Subcutaneous adipose tissue (tissue), 4 donors: ENCODE data around the gene DDX43. TPM values are rescaled to one million over a fixed set of nuclear protein-coding genes. Genes with fewer than 3 reads are reported as not detected.

Source experiments
- total RNA-seq, 4 donors: library from RNA; depleted of rRNA; stranded (reverse); fragments of >200 nt; gene quantifications; one replicate each; pipeline ENCODE4 v1.1.0, GENCODE V29; 2016
- TF ChIP-seq, protein P1 (sequence below): fragments of 450-650 bp; IDR thresholded peaks from one replicate; pipeline ENCODE4 v1.5.1; 2016; ENCODE audit warnings: low read depth, mild to moderate bottlenecking, control low read depth, antibody characterized with exemption, moderate library complexity

DDX43 gene
- total RNA-seq, 4 donors from 2014 or later: 0.98 to 3.2 (median 2.2) TPM

DNA sequence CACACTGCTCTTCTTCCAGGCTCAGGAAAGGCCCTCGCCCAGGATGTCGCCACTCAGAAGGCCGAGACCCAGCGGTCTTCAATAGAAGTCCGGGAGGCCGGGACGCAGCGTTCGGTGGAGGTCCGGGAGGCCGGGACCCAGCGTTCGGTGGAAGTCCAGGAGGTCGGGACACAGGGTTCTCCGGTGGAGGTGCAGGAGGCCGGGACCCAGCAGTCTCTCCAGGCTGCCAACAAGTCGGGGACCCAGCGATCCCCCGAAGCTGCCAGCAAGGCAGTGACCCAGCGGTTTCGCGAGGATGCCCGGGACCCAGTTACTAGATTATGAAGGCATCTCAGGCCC lies 31.1 kb upstream of the DDX43 start:
- TF ChIP-seq, protein P1, sequence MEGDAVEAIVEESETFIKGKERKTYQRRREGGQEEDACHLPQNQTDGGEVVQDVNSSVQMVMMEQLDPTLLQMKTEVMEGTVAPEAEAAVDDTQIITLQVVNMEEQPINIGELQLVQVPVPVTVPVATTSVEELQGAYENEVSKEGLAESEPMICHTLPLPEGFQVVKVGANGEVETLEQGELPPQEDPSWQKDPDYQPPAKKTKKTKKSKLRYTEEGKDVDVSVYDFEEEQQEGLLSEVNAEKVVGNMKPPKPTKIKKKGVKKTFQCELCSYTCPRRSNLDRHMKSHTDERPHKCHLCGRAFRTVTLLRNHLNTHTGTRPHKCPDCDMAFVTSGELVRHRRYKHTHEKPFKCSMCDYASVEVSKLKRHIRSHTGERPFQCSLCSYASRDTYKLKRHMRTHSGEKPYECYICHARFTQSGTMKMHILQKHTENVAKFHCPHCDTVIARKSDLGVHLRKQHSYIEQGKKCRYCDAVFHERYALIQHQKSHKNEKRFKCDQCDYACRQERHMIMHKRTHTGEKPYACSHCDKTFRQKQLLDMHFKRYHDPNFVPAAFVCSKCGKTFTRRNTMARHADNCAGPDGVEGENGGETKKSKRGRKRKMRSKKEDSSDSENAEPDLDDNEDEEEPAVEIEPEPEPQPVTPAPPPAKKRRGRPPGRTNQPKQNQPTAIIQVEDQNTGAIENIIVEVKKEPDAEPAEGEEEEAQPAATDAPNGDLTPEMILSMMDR: no peak

DNA sequence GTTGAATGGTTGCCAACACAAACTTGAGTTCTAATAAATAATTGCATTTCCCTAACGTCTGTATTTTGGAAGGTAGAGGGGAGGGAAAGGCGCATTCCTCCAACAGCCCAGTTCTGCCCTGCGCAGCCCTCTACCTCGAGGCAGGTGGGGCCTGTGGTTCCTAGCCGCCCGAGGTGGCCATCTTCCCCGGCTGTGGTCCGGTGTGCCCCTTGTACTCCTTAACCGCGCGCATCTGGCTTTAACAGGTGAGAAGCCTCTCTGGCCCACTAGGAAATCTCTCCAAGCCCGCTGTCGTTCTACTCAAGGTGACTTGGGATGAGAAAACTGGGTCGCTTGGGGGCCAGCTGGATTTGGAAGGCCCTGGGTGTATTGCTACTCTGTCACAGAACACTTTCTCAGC lies 30.5 kb upstream of the DDX43 start:
- TF ChIP-seq, protein P1: no peak

DNA sequence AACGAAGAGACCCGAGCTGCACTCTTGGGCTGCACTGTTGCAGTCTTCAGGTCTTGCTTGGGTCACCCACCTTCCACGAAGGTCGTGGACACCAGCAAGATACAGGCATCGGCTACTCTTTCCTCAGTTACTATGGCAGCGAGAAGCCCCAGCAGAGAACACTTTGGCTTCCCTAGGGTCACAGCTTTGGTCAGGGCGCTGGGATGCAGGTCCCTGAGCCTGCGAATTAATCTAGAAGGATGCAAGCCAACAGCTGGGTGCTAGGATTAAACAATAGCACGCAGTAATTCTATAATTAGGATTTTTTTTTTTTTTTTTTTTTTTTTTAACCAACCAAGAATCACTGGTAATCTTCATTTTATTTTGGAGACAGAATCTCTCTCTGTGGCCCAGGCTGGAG lies 30.1 kb upstream of the DDX43 start:
- TF ChIP-seq, protein P1: no peak

DNA sequence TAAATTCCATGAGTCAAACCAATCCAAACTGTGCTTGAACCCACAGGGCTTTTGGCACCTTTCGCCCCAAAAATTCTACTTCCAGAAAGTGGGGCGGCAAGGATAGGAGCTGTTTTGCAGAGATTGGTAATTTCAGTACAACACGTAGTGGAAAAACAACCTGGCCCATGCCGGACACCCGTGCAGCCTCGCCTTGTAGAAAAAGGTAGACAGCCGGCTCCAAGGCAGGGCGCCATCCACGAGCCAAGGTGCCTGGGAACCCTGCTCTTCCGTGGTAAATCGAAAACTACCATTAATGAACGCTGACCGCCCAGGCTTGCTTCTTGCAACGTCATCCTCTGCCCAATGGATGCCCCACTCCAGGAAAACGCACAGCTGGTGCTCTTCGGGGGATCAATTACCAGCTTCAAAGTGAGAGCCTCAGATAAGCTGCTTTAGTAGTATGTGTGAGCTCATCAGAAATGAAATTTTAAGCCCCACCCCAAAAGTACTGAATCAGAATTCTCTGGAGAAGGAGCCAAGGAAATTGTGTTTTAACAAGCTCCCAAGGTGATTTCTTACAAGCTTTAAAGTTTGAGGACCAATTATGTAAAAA lies 26.8 kb upstream of the DDX43 start:
- TF ChIP-seq, protein P1: no peak

DNA sequence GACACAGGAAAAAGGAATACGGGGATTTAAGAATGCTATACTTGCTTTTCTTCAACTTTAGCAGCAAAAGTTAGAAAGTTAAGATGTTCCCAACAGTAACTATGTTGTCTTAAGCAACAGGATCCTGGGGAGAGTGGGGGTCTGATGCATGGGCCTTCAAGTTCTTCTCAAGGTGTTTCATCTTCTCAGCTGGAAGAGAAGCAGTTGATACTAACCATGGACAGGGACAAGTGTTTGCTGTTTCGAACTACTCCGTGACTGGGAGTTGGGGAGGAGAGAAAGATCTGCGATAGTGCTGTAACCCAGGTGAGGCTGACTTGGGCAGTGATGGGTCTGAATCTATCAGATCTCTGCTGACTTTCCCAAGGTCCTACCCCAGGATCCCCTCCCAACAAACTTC lies 26.0 kb upstream of the DDX43 start:
- TF ChIP-seq, protein P1: no peak

DNA sequence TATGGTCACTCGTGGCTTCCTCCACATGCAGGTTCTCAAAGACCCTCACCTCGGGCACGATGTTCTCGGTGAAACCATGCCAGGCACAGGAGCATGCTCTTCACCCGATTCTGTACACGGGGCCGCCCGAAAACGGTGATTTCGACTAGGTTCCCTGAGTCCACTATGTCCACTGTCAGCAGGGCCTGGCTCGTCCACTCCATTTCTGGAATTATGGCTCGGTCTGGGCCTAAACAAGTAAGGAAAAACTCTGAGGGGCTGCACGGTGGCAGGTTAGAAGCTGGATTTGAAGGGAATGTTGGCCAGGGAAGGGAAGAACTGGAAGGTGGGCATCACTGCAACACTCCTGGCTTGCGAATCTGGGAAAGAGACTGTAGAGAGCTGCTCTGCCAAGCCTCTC lies 25.5 kb upstream of the DDX43 start:
- TF ChIP-seq, protein P1: no peak

DNA sequence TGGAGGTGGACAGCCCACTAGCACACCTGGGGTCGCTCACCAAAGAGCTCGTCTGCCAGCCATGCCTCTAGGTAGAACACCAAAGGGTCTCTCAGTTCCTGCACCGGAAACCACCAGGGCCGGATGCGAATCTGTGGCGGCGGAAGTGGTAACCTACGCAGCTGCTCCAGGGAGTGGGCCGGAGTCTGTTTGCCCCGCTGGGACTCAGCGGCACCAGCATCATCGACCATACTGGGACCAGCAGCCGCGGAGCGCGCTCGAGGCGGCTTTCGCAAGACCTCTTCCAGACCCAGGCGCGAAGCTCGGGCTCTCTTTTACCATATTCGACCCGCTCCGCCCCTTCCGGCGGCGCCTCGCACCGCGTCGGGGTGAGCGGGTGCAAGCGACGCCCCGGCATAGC lies 25.1 kb upstream of the DDX43 start, which contains the start of gene OOEP:
Gene OOEP (minus strand): TSS at position 335 of the 400 bp plus-strand sequence. CDS start 105 bp downstream, at position 230.
- TF ChIP-seq, protein P1: no peak
